Natural killer cell treated with Interleukin-12 subunit alpha and Interleukin-12 subunit beta and Interleukin-15 and Interleukin-18, amount 100 ng/mL, for 72 hours (primary cell): Measurements from ENCODE around the gene CLDN20. TPM values are rescaled to one million over a fixed set of nuclear protein-coding genes. Genes with fewer than 3 reads are reported as not detected.
A peak's percentile ranks its signal among the peaks of the same experiment; 100 is the strongest.
"Not testable (repeated sequence)": the region's sequence is repeated elsewhere in the genome, so short reads cannot be mapped to it uniquely, and the experiment has no call there.

Experiments used
- ATAC-seq, 2 donors: fragments of 150-1000 bp; cut with Tn5 transposase in 1 of 2; sonication (Bioruptor Pico), chemical (Tn5 transposase) in 1 of 2; 2 replicates each; pipeline ENCODE4 v1.10.0; 2021
- DNase-seq: peaks from one replicate; pipeline ENCODE4 v3.0.0; 2022; ENCODE audit warnings: low spot score
- H3K27ac Mint-ChIP-seq, 2 donors: 1 replicate in 1 of 2; 2 replicates in 1 of 2; pipeline ENCODE4 v1.8.0; 2022; ENCODE audit warnings: mixed read lengths in 2 of 2, mild to moderate bottlenecking in 1 of 2, moderate library complexity in 1 of 2
- H3K27me3 Mint-ChIP-seq, 2 donors: 1 replicate in 1 of 2; 2 replicates in 1 of 2; pipeline ENCODE4 v1.8.0; 2022; ENCODE audit warnings: mixed read lengths in 2 of 2
- H3K36me3 Mint-ChIP-seq: one replicate; pipeline ENCODE4 v1.8.0; 2022; ENCODE audit warnings: mixed read lengths
- H3K4me1 Mint-ChIP-seq, 2 donors: 1 replicate in 1 of 2; 2 replicates in 1 of 2; pipeline ENCODE4 v1.8.0; 2022; ENCODE audit warnings: low read depth in 2 of 2, mixed read lengths in 2 of 2, mild to moderate bottlenecking in 1 of 2
- H3K4me3 Mint-ChIP-seq: one replicate; pipeline ENCODE4 v1.8.0; 2022; ENCODE audit warnings: mixed read lengths
- H3K9me3 Mint-ChIP-seq: 2 replicates; pipeline ENCODE4 v1.8.0; 2022; ENCODE audit warnings: mixed read lengths
- total RNA-seq, 2 donors: library from RNA; stranded (reverse); gene quantifications; one replicate each; pipeline ENCODE4 v1.2.3, GENCODE V29; 2022

CLDN20 gene
- total RNA-seq, 2 donors from 2014 or later, result not detected

DNA sequence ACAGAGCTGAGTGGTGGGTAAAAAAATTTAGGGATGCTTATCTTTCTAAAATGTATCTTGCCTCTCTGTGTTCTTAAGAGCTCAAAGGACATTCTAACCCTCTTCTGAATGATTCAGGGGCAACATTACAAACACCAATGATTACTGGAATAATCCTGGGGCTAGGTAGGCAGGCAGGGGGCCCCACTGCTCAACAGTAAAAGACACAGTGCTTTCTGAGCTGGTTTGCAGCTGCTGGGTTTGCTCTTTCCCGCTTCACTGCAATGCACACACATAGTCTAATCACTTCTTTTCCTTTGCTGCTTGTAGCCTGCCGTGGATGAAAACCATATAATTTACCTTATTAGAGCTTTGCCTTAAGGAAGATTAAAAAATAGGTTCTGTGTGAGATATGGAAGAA is 23.9 kb downstream of the CLDN20 start:
- H3K36me3 Mint-ChIP-seq, result peaks cover 9% of the 10 kb centered on the region
- ATAC-seq, result no peak
- no peaks in the 10 kb centered on the region for H3K9me3 Mint-ChIP-seq
- DNase-seq, result no peak
- H3K27me3 Mint-ChIP-seq, result no peaks in the 10 kb centered on the region
- no peak overlapping the region for H3K4me3 Mint-ChIP-seq
- H3K27ac Mint-ChIP-seq, result no peak overlapping the region
- peaks cover 0 to 3% of the 10 kb centered on the region in 2 donors for H3K4me1 Mint-ChIP-seq

GRCh38 chr6:155290491-155290890 is 26.7 kb downstream of the CLDN20 start:
- Mint-ChIP-seq H3K36me3 (peaks cover 19% of the 10 kb centered on the region), H3K27ac (no peak overlapping the region), H3K4me3 (no peak overlapping the region), H3K4me1 (peaks cover 0 to 6% of the 10 kb centered on the region in 2 donors), H3K27me3 (no peaks in the 10 kb centered on the region), H3K9me3 (no peaks in the 10 kb centered on the region)
- DNase-seq, result no peak
- no peak for ATAC-seq

- H3K9me3 Mint-ChIP-seq, result no peaks in the 10 kb centered on the region
- peaks cover 19% of the 10 kb centered on the region for H3K36me3 Mint-ChIP-seq
- H3K27me3 Mint-ChIP-seq, result no peaks in the 10 kb centered on the region
- DNase-seq (no peak), ATAC-seq (no peak)
- H3K27ac Mint-ChIP-seq, result no peak overlapping the region
- peaks cover 0 to 6% of the 10 kb centered on the region in 2 donors for H3K4me1 Mint-ChIP-seq
- no peak overlapping the region for H3K4me3 Mint-ChIP-seq
Measured at GRCh38 chr6:155291291-155291690, 27.5 kb downstream of the CLDN20 start.

DNA sequence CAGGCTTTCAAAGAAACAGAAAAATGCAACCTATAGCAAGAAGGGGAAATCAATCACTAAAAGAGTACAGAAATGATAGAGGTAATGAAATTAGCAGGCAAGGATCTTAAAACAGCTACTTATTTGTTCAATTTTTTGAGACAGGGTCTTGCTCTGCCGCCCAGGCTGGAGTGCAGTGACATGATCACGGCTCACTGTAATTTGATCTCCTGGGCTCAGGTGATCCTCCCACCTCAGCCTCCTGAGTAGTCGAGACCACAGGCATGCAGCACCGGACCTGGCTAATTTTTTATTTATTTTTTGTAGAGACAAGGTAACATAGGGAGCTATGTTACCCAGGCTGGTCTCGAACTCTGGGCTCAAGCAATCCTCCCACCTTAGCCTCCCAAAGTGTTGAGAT is 28.9 kb downstream of the CLDN20 start:
- Mint-ChIP-seq H3K27me3 (no peaks in the 10 kb centered on the region), H3K4me3 (no peak overlapping the region), H3K27ac (peak overlapping the region in 1 of 2 donors; percentile 24), H3K4me1 (peaks cover 0 to 6% of the 10 kb centered on the region in 2 donors), H3K9me3 (no peaks in the 10 kb centered on the region), H3K36me3 (peaks cover 22% of the 10 kb centered on the region)
- ATAC-seq (no peak), DNase-seq (no peak)

GRCh38 chr6:155297669-155298068 is 33.9 kb downstream of the CLDN20 start:
- Mint-ChIP-seq H3K27me3 (no peaks in the 10 kb centered on the region), H3K4me3 (no peak overlapping the region), H3K4me1 (peaks cover 0 to 3% of the 10 kb centered on the region in 2 donors), H3K9me3 (no peaks in the 10 kb centered on the region), H3K36me3 (peaks cover 15% of the 10 kb centered on the region), H3K27ac (no peak overlapping the region)
- DNase-seq (no peak), ATAC-seq (no peak)

- no peak for DNase-seq
- H3K4me3 Mint-ChIP-seq, result no peak overlapping the region
- H3K4me1 Mint-ChIP-seq, result peaks cover 0 to 3% of the 10 kb centered on the region in 2 donors
- peaks cover 11% of the 10 kb centered on the region for H3K36me3 Mint-ChIP-seq
- no peaks in the 10 kb centered on the region for H3K9me3 Mint-ChIP-seq
- H3K27me3 Mint-ChIP-seq, result no peaks in the 10 kb centered on the region
- no peak for ATAC-seq
- no peak overlapping the region for H3K27ac Mint-ChIP-seq
Measured at GRCh38 chr6:155301867-155302266, 38.1 kb downstream of the CLDN20 start.

DNA sequence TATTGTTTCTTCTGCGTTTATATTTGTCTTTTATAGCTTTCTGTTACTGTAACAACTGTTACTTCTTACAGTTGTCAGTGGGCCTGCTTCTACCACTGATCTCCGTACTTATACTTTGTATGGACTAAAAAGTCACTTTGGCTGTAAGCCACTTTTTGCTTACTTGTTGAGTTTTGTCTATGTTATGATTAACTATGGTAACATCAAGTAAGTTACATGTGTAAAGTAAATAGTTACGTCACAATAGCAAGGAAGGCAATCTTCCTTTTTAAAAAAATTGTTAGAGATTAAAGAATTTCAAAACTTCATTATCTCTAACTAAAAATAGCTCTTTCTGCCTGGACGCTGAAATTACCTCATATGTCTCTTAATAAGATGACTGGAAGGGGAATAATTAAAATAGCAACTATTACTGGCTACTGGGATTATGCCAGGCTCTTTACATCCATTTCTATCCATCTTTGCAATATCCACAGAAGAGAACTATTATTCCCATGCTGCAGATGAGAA is 39.6 kb downstream of the CLDN20 start:
- no peak for DNase-seq
- Mint-ChIP-seq H3K4me1 (peaks cover 0 to 3% of the 10 kb centered on the region in 2 donors), H3K9me3 (no peaks in the 10 kb centered on the region), H3K27me3 (no peaks in the 10 kb centered on the region), H3K27ac (no peak overlapping the region), H3K36me3 (peaks cover 7% of the 10 kb centered on the region), H3K4me3 (no peak overlapping the region)
- ATAC-seq, result no peak

GRCh38 chr6:155306958-155307357 is 43.1 kb downstream of the CLDN20 start:
- no peak overlapping the region for H3K4me3 Mint-ChIP-seq

DNA sequence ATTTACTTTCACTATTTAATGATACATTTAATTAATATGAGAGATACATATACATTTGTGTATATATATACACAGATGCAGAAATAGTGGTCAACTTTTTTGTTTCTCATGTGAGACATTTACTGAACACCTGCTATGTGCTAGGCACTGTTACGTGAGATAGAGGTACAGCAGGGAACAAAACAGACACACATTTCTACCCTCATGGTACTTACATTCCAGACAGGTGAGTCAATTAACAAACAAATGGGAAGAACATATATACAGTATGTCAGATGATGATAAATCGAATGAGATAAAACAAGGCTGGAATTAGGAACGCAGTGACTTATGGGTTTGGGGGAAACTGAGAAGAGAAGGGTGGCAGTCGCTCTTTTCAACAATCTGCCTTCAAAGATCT is 45.3 kb downstream of the CLDN20 start:
- Mint-ChIP-seq H3K9me3 (no peaks in the 10 kb centered on the region), H3K4me3 (no peak overlapping the region), H3K27ac (no peak overlapping the region), H3K27me3 (no peaks in the 10 kb centered on the region), H3K36me3 (peaks cover 16% of the 10 kb centered on the region), H3K4me1 (peaks cover 7 to 8% of the 10 kb centered on the region in 2 donors)
- ATAC-seq, result no peak
- no peak for DNase-seq

More at GRCh38 chr6:155306958-155307357, 43.1 kb downstream of the CLDN20 start:
- ATAC-seq, result peak; percentile 43 to 50
- Mint-ChIP-seq H3K27ac (no peak overlapping the region), H3K4me1 (peaks cover 0 to 3% of the 10 kb centered on the region in 2 donors), H3K27me3 (no peaks in the 10 kb centered on the region), H3K9me3 (no peaks in the 10 kb centered on the region), H3K36me3 (peaks cover 17% of the 10 kb centered on the region)
- no peak for DNase-seq

- Mint-ChIP-seq H3K4me3 (no peak overlapping the region), H3K27me3 (no peaks in the 10 kb centered on the region), H3K9me3 (no peaks in the 10 kb centered on the region), H3K4me1 (peaks cover 11 to 13% of the 10 kb centered on the region in 2 donors), H3K27ac (no peak overlapping the region), H3K36me3 (peaks cover 10% of the 10 kb centered on the region)
- DNase-seq, result no peak
- no peak for ATAC-seq
Measured at GRCh38 chr6:155310596-155310995, 46.8 kb downstream of the CLDN20 start.

DNA sequence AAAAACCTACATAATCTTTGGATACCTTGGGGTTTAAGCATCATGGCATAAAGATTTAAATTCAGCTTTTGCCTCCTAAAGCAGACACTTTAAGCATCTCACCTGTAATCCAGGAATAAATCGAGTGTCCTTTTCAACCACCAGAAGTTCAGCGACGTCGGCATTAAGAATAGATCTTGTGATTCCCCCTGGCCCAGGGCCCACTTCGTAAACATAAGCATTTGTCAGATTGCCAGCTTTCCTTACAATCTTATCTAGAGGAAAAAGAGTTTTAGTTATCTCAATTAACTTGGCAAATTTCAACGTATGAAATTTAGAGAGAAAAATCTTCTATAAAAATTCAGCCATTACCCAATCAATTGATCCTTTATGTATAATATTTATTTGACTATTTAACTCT is 47.3 kb downstream of the CLDN20 start:
- no peak for DNase-seq
- H3K27me3 Mint-ChIP-seq, result no peaks in the 10 kb centered on the region
- H3K27ac Mint-ChIP-seq, result no peak overlapping the region
- no peak for ATAC-seq
- no peak overlapping the region for H3K4me3 Mint-ChIP-seq
- H3K4me1 Mint-ChIP-seq, result peaks cover 11 to 13% of the 10 kb centered on the region in 2 donors
- no peaks in the 10 kb centered on the region for H3K9me3 Mint-ChIP-seq
- peaks cover 10% of the 10 kb centered on the region for H3K36me3 Mint-ChIP-seq

DNA sequence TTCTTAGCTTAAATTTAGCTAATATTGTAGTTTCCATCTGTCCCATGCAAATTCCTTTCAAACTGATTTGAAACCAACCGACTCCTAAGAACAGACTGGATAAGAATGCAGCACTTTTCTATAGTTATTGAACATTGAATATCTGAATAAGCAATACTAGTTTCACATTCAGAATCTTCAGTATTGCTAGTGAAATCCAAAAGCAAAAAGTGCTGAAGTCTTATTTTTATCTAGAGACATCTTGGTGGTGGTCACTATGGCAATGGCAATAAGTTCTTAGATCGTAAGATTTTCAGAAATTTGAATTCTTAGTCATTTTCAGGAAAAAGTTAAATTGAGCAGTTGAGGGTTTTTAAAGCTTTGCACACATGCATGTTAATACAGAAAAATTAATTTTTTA is 47.8 kb downstream of the CLDN20 start:
- H3K27ac Mint-ChIP-seq, result no peak overlapping the region
- DNase-seq (no peak), ATAC-seq (no peak)
- no peak overlapping the region for H3K4me3 Mint-ChIP-seq
- H3K4me1 Mint-ChIP-seq, result peaks cover 11 to 13% of the 10 kb centered on the region in 2 donors
- no peaks in the 10 kb centered on the region for H3K9me3 Mint-ChIP-seq
- peaks cover 10% of the 10 kb centered on the region for H3K36me3 Mint-ChIP-seq
- H3K27me3 Mint-ChIP-seq, result no peaks in the 10 kb centered on the region

DNA sequence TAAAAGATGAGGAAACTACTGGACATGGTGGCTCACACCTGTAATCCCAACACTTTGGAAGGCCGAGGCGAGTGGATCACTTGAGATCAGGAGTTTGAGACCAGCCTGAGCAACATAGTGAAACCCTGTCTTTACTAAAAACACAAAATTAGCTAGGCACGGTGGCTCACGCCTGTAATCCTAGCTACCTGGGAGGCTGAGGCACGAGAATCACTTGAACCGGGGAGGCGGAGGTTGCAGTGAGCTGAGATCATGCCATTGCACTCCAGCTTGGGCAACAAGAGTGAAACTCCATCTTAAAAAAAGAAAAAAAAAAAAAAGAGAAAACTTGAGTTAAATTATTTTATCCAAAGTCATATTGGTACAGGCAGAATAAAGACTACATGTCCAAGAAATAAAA is 49.1 kb downstream of the CLDN20 start:
- not testable (repeated sequence) for H3K27me3 Mint-ChIP-seq, DNase-seq, H3K9me3 Mint-ChIP-seq, ATAC-seq
- H3K4me1 Mint-ChIP-seq, result peaks cover 11 to 13% of the 10 kb centered on the region in 2 donors
- H3K27ac Mint-ChIP-seq, result peak overlapping the region; percentile 25 to 90
- H3K36me3 Mint-ChIP-seq, result peaks cover 10% of the 10 kb centered on the region
- H3K4me3 Mint-ChIP-seq, result peak overlapping the region; percentile 90

DNA sequence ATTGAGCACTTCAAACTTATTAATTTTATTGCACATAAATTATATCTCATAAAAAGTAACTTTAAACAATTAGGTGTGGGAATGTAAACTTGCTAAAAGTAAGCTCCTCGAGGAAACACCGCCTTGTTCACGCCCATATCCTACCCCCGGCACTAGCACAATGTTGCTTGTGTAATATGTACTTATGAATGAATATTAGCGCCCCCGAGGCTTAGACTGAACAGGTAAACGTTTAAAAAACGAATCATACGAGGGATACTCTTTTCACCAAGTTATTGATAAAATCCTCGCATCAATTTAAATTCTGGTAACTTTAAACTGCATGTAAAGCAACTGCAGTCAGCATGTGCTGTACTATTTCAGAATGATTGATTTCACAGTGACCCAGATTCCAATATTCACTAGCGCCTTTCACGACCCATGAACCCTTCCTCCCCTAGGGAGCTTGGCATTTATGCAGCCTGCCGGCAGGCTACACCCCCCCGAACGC is 49.8 kb downstream of the CLDN20 start:
- no peaks in the 10 kb centered on the region for H3K9me3 Mint-ChIP-seq
- peak in 1 of 2 donors; percentile 21 for ATAC-seq
- DNase-seq, result no peak
- no peaks in the 10 kb centered on the region for H3K27me3 Mint-ChIP-seq
- peaks cover 11 to 13% of the 10 kb centered on the region in 2 donors for H3K4me1 Mint-ChIP-seq
- peak overlapping the region; percentile 85 to 90 for H3K27ac Mint-ChIP-seq
- peak overlapping the region; percentile 90 for H3K4me3 Mint-ChIP-seq
- H3K36me3 Mint-ChIP-seq, result peaks cover 10% of the 10 kb centered on the region
